GM19238 (cell line): ENCODE measurements around the gene DNAH7.

Experiments
- DNase-seq: peaks from one replicate; pipeline ENCODE4 v3.0.0; 2011; ENCODE audit warnings: low spot score; ENCODE audit not compliant: insufficient read length

Gene DNAH7

GRCh38 chr2:195864316-195864715 is 204.3 kb downstream of the DNAH7 start:
- DNase-seq, result no peak

GRCh38 chr2:195863564-195863963 is 205.1 kb downstream of the DNAH7 start:
- no peak for DNase-seq

GRCh38 chr2:195863121-195863520 is 205.5 kb downstream of the DNAH7 start:
- no peak for DNase-seq

GRCh38 chr2:195861821-195862220 is 206.8 kb downstream of the DNAH7 start:
- DNase-seq, result no peak

GRCh38 chr2:195859513-195859912 is 209.1 kb downstream of the DNAH7 start:
- DNase-seq, result no peak

GRCh38 chr2:195857132-195857531 is 211.5 kb downstream of the DNAH7 start:
- no peak for DNase-seq

GRCh38 chr2:195850764-195851163 is 217.9 kb downstream of the DNAH7 start:
- DNase-seq, result no peak

- DNase-seq, result no peak
Measured at GRCh38 chr2:195848119-195848899, 220.3 kb downstream of the DNAH7 start.

GRCh38 chr2:195842932-195843331 is 225.7 kb downstream of the DNAH7 start:
- DNase-seq, result no peak

GRCh38 chr2:195838002-195838401 is 230.6 kb downstream of the DNAH7 start:
- no peak for DNase-seq

GRCh38 chr2:195836002-195836401 is 232.6 kb downstream of the DNAH7 start:
- DNase-seq, result no peak

- DNase-seq, result no peak
Measured at GRCh38 chr2:195834836-195835235, 233.8 kb downstream of the DNAH7 start.

GRCh38 chr2:195830968-195831950 is 237.4 kb downstream of the DNAH7 start:
- no peak for DNase-seq

- no peak for DNase-seq
Measured at GRCh38 chr2:195824478-195824877, 244.2 kb downstream of the DNAH7 start.

GRCh38 chr2:195823206-195823605 is 245.4 kb downstream of the DNAH7 start:
- DNase-seq, result no peak

GRCh38 chr2:195821566-195821932 is 247.1 kb downstream of the DNAH7 start:
- no peak for DNase-seq

GRCh38 chr2:195820867-195821565 is 247.6 kb downstream of the DNAH7 start:
- DNase-seq, result no peak

- no peak for DNase-seq
Measured at GRCh38 chr2:195820373-195820772, 248.3 kb downstream of the DNAH7 start.

- DNase-seq, result no peak
Measured at GRCh38 chr2:195819276-195819675, 249.4 kb downstream of the DNAH7 start.

GRCh38 chr2:195818526-195818925 is 250.1 kb downstream of the DNAH7 start:
- no peak for DNase-seq

- DNase-seq, result no peak
Measured at GRCh38 chr2:195818106-195818505, 250.5 kb downstream of the DNAH7 start.

GRCh38 chr2:195815083-195815482 is 253.6 kb downstream of the DNAH7 start:
- DNase-seq, result no peak
